ENCODE data around the gene PALMD. TPM values are rescaled to one million over a fixed set of nuclear protein-coding genes. Genes with fewer than 3 reads are reported as not detected.

PALMD gene
- total and polyA plus RNA-seq, 2 donors (not counting 1 experiment from before 2014, with no cell fraction given), result not detected

GRCh38 chr1:99646868-99647267 lies 955 bp downstream of the PALMD start:
- CTCF ChIA-PET, result no interaction called here
- no peaks in the 10 kb centered on the region for H3K36me3 ChIP-seq (replicated peaks in 1 of 2; ENCODE audit: control extremely low read depth in 1 of 2, control insufficient read depth in 1 of 2, extremely low read depth in 1 of 2, insufficient read depth in 2 of 2, low read length in 1 of 2)
- peaks cover 24% of the 10 kb centered on the region for H3K27me3 Mint-ChIP-seq
- no peaks in the 10 kb centered on the region for H3K4me1 ChIP-seq (ENCODE audit: control insufficient read depth in 2 of 2, insufficient read depth in 2 of 2, low read length in 2 of 2)
- POLR2A ChIA-PET, result no interaction called here
- no CpG with 5 or more reads among the region's 5 CpGs for WGBS (ENCODE audit: insufficient coverage)
- H3K4me1 Mint-ChIP-seq, result no peaks in the 10 kb centered on the region
- no peak overlapping the region for H3K4me3 ChIP-seq (ENCODE audit: control extremely low read depth in 1 of 5, extremely low read depth in 1 of 5, insufficient read depth in 1 of 5, low read depth in 2 of 5, low read length in 4 of 5)
- H3K79me2 ChIP-seq (ENCODE audit: control insufficient read depth, insufficient read depth, low read length), result no peaks in the 10 kb centered on the region
- ATAC-seq (ENCODE audit: low read depth) (no peak), DNase-seq (no peak)
- H2AFZ ChIP-seq (ENCODE audit: insufficient read depth, low read depth, low read length, poor library complexity, severe bottlenecking), result no peak overlapping the region
- intact Hi-C loops (cut with micrococcal nuclease), result no loop called here
- no peak overlapping the region for H3K27ac ChIP-seq (ENCODE audit: low read length in 2 of 2)
- H3K4me2 ChIP-seq (replicated peaks; ENCODE audit: low read depth, low read length, poor library complexity, severe bottlenecking), result no peak overlapping the region
- H3K9me3 ChIP-seq (ENCODE audit: control extremely low read depth in 1 of 3, control insufficient read depth in 2 of 3, insufficient read depth in 1 of 3, low read length in 2 of 3), result no peaks in the 10 kb centered on the region
- TF ChIP-seq CTCF (IDR thresholded peaks at IDR 0.05) (no peak), EZH2 (IDR thresholded peaks at IDR 0.05; ENCODE audit: borderline replicate concordance, insufficient read depth, low read depth, low read length, poor library complexity, severe bottlenecking) (no peak)
- no peak overlapping the region for H3K4me3 Mint-ChIP-seq
- H3K9ac ChIP-seq (ENCODE audit: low read length), result no peak overlapping the region
- H3K27me3 ChIP-seq (replicated peaks in 1 of 4; ENCODE audit: control extremely low read depth in 1 of 4, control insufficient read depth in 3 of 4, insufficient read depth in 4 of 4, low read length in 3 of 4), result peaks cover 0 to 5% (median 4%) of the 10 kb centered on the region in 4 experiments
- no peak overlapping the region for H3K27ac Mint-ChIP-seq
- H4K20me1 ChIP-seq (ENCODE audit: control insufficient read depth, insufficient read depth, low read length, poor library complexity, severe bottlenecking), result no peaks in the 10 kb centered on the region
- H3K9me3 Mint-ChIP-seq (ENCODE audit: insufficient read depth), result no peaks in the 10 kb centered on the region

- Mint-ChIP-seq H3K27ac (no peak overlapping the region), H3K9me3 (ENCODE audit: insufficient read depth) (no peaks in the 10 kb centered on the region), H3K4me3 (no peak overlapping the region), H3K4me1 (no peaks in the 10 kb centered on the region), H3K27me3 (peaks cover 24% of the 10 kb centered on the region)
- no peaks in the 10 kb centered on the region for H4K20me1 ChIP-seq (ENCODE audit: control insufficient read depth, insufficient read depth, low read length, poor library complexity, severe bottlenecking)
- H3K27me3 ChIP-seq (replicated peaks in 1 of 4; ENCODE audit: control extremely low read depth in 1 of 4, control insufficient read depth in 3 of 4, insufficient read depth in 4 of 4, low read length in 3 of 4), result peaks cover 0 to 5% (median 4%) of the 10 kb centered on the region in 4 experiments
- no peaks in the 10 kb centered on the region for H3K79me2 ChIP-seq (ENCODE audit: control insufficient read depth, insufficient read depth, low read length)
- POLR2A ChIA-PET, result no interaction called here
- WGBS (ENCODE audit: insufficient coverage), result no CpG with 5 or more reads among the region's 4 CpGs
- intact Hi-C loops (cut with micrococcal nuclease), result no loop called here
- no peak overlapping the region for H3K27ac ChIP-seq (ENCODE audit: low read length in 2 of 2)
- H2AFZ ChIP-seq (ENCODE audit: insufficient read depth, low read depth, low read length, poor library complexity, severe bottlenecking), result no peak overlapping the region
- TF ChIP-seq CTCF (IDR thresholded peaks at IDR 0.05), result no peak
- no peak for TF ChIP-seq EZH2 (IDR thresholded peaks at IDR 0.05; ENCODE audit: borderline replicate concordance, insufficient read depth, low read depth, low read length, poor library complexity, severe bottlenecking)
- no peak overlapping the region for H3K9ac ChIP-seq (ENCODE audit: low read length)
- CTCF ChIA-PET, result no interaction called here
- ATAC-seq (ENCODE audit: low read depth) (no peak), DNase-seq (no peak)
- no peaks in the 10 kb centered on the region for H3K9me3 ChIP-seq (ENCODE audit: control extremely low read depth in 1 of 3, control insufficient read depth in 2 of 3, insufficient read depth in 1 of 3, low read length in 2 of 3)
- H3K4me3 ChIP-seq (ENCODE audit: control extremely low read depth in 1 of 5, extremely low read depth in 1 of 5, insufficient read depth in 1 of 5, low read depth in 2 of 5, low read length in 4 of 5), result no peak overlapping the region
- no peak overlapping the region for H3K4me2 ChIP-seq (replicated peaks; ENCODE audit: low read depth, low read length, poor library complexity, severe bottlenecking)
- no peaks in the 10 kb centered on the region for H3K4me1 ChIP-seq (ENCODE audit: control insufficient read depth in 2 of 2, insufficient read depth in 2 of 2, low read length in 2 of 2)
- no peaks in the 10 kb centered on the region for H3K36me3 ChIP-seq (replicated peaks in 1 of 2; ENCODE audit: control extremely low read depth in 1 of 2, control insufficient read depth in 1 of 2, extremely low read depth in 1 of 2, insufficient read depth in 2 of 2, low read length in 1 of 2)
These were observed 1.6 kb downstream of the PALMD start for GRCh38 chr1:99647490-99647889.
